Measurements from ENCODE around the gene SAMD13. TPM values are rescaled to one million over a fixed set of nuclear protein-coding genes. Genes with fewer than 3 reads are reported as not detected.

SAMD13 gene
- total and polyA plus RNA-seq, 2 of the 8 experiments (the other 6 are each of a cell fraction or from before 2014, with no cell fraction given) = 0.86 to 2.3 TPM

- TF ChIP-seq ATF2 (IDR thresholded peaks at IDR 0.05; ENCODE audit: low read length) (no peak), RBBP5 (IDR thresholded peaks at IDR 0.05; ENCODE audit: borderline replicate concordance, low read depth, low read length) (no peak)
These were observed 38.0 kb downstream of the SAMD13 start (continued) for GRCh38 chr1:84339503-84339902.
